HepG2 (cell line): Measurements from ENCODE around the gene ADCYAP1R1. TPM values are rescaled to one million over a fixed set of nuclear protein-coding genes. Genes with fewer than 3 reads are reported as not detected.

Experiments
- ATAC-seq: fragments of 200-7000 bp; cut with Tn5 transposase; 3 replicates; pipeline ENCODE4 v1.9.1; 2020; ENCODE audit warnings: mild to moderate bottlenecking, moderate library complexity
- BruUV-seq: library from RNA; stranded (reverse); fragments of 400-500 nt; replicated peaks from 2 replicates; lab custom pipeline; 2021; lab: Mats Ljungman, UMichigan
- CTCF ChIA-PET: fragments of 300-600 bp; formaldehyde crosslinking; extraction: SDS; loops from one replicate; lab custom pipeline; 2021; ENCODE audit warnings: low total read pairs, inconsistent platforms, low intra/inter-chr PET ratio; lab: Yijun Ruan, JAX
- POLR2A ChIA-PET: fragments of 350-600 bp; sonication (Branson Sonifier 250); formaldehyde crosslinking; loops from one replicate; lab custom pipeline; 2020; ENCODE audit warnings: antibody characterized with exemption, inconsistent platforms; lab: Yijun Ruan, JAX
- DNase-seq: peaks from one replicate; pipeline ENCODE4 v3.0.0-alpha.2; 2015; ENCODE audit warnings: low spot score
- FAIRE-seq: peaks from 3 replicates; lab custom pipeline; 2011; peaks lifted over from hg19 to GRCh38; lab: Jason Lieb, UNC
- H2AFZ ChIP-seq: one replicate; pipeline ENCODE4 v1.6.1; 2011; ENCODE audit warnings: low read length, inconsistent platforms
- H3K27ac ChIP-seq: fragments of 300-600 bp; 3 replicates; pipeline ENCODE4 v1.8.0; 2011; ENCODE audit warnings: mixed run types, mild to moderate bottlenecking, mixed read lengths, low read length, inconsistent platforms; ENCODE audit not compliant: insufficient read depth; ENCODE audit errors: extremely low read length
- H3K27me3 ChIP-seq, 2 experiments: fragments of 200-600 bp in 1 of 2; 2 replicates in 1 of 2; 3 replicates in 1 of 2; pipeline versions ENCODE4 v1.6.0 to v1.8.0; 2011; ENCODE audit warnings: low read length in 2 of 2, mild to moderate bottlenecking in 2 of 2, moderate library complexity in 2 of 2, inconsistent platforms in 1 of 2; ENCODE audit not compliant: insufficient read depth in 2 of 2, control insufficient read depth in 1 of 2
- H3K36me3 ChIP-seq, 2 experiments: fragments of 200-600 bp in 1 of 2; replicated peaks in 1 of 2; 2 replicates in 1 of 2; 3 replicates in 1 of 2; pipeline versions ENCODE4 v1.5.1 to v1.8.0; 2011; ENCODE audit warnings: low read length in 2 of 2, inconsistent platforms in 1 of 2; ENCODE audit not compliant: insufficient read depth in 2 of 2, control insufficient read depth in 1 of 2
- H3K4me1 ChIP-seq: 2 replicates; pipeline ENCODE4 v1.5.1; 2012; ENCODE audit warnings: low read length, inconsistent platforms; ENCODE audit not compliant: insufficient read depth
- H3K4me2 ChIP-seq: 2 replicates; pipeline ENCODE4 v1.6.0; 2011; ENCODE audit warnings: low read depth, low read length, inconsistent platforms
- H3K4me3 ChIP-seq, 3 experiments: fragments of 200-600 bp in 1 of 3; sonication (generic), shearing (Covaris generic) in 1 of 3; replicated peaks in 1 of 3; 2 replicates each; pipeline ENCODE4 v1.5.1; 2011 to 2016; ENCODE audit warnings: low read length in 3 of 3, inconsistent platforms in 2 of 3, low read depth in 2 of 3, mild to moderate bottlenecking in 2 of 3, control low read depth in 1 of 3, mixed read lengths in 1 of 3; ENCODE audit not compliant: insufficient read depth in 1 of 3
- H3K79me2 ChIP-seq: one replicate; pipeline ENCODE4 v1.6.1; 2011; ENCODE audit warnings: low read length, inconsistent platforms; ENCODE audit not compliant: insufficient read depth
- H3K9ac ChIP-seq: 2 replicates; pipeline ENCODE4 v1.6.0; 2011; ENCODE audit warnings: mild to moderate bottlenecking, low read depth, low read length, inconsistent platforms; ENCODE audit not compliant: insufficient read depth
- H3K9me3 ChIP-seq: 2 replicates; pipeline ENCODE4 v1.5.1; 2012; ENCODE audit warnings: mild to moderate bottlenecking, low read length
- H4K20me1 ChIP-seq: 2 replicates; pipeline ENCODE4 v1.6.0; 2011; ENCODE audit warnings: inconsistent platforms, mild to moderate bottlenecking, low read length, moderate library complexity; ENCODE audit not compliant: insufficient read depth
- CENPT ChIP-seq: sonication (generic); formaldehyde crosslinking; IDR thresholded peaks from 2 replicates; pipeline ENCODE4 v1.8.0; 2022; ENCODE audit warnings: low read depth, mild to moderate bottlenecking, moderate library complexity, missing genetic modification reagents
- CHD4 ChIP-seq: fragments of 200-600 bp; sonication (generic); IDR thresholded peaks from 2 replicates; pipeline ENCODE4 v1.7.0; 2017; ENCODE audit warnings: mild to moderate bottlenecking, low read length, borderline replicate concordance
- PLRG1 ChIP-seq: fragments of 450-650 bp; conservative IDR thresholded peaks from 2 replicates; pipeline ENCODE4 v1.6.1; 2016
- SAP130 ChIP-seq: IDR thresholded peaks from 2 replicates; pipeline ENCODE4 v1.6.1; 2016; ENCODE audit warnings: low read depth
- TEAD2 ChIP-seq: sonication (generic); formaldehyde crosslinking; IDR thresholded peaks from 2 replicates; pipeline ENCODE4 v1.9.0; 2021; ENCODE audit warnings: missing genetic modification reagents
- YEATS2 ChIP-seq: sonication (generic); formaldehyde crosslinking; IDR thresholded peaks from 2 replicates; pipeline ENCODE4 v1.4.0; 2020; ENCODE audit warnings: missing genetic modification reagents, borderline replicate concordance
- ZFP1 ChIP-seq: IDR thresholded peaks from 2 replicates; pipeline ENCODE4 v1.6.1; 2016
- ZNF263 ChIP-seq: sonication (generic); formaldehyde crosslinking; IDR thresholded peaks from 2 replicates; pipeline ENCODE4 v1.4.0; 2020; ENCODE audit warnings: missing genetic modification reagents
- ZNF326 ChIP-seq: sonication (generic); formaldehyde crosslinking; IDR thresholded peaks from 2 replicates; pipeline ENCODE4 v1.4.0; 2020; ENCODE audit warnings: missing genetic modification reagents, borderline replicate concordance
- ZNF567 ChIP-seq: sonication (generic); formaldehyde crosslinking; IDR thresholded peaks from 2 replicates; pipeline ENCODE4 v1.8.1; 2023; ENCODE audit warnings: mild to moderate bottlenecking, missing genetic modification reagents, borderline replicate concordance
- WGBS: methylation state at CpG from one replicate; pipeline ENCODE4 v1.1.6; 2017; ENCODE audit warnings: low lambda C conversion rate; 5-methylcytosine and 5-hydroxymethylcytosine counted together
- in situ Hi-C: cut with HindIII; loops from 2 replicates; pipeline ENCODE4 v1.10.0; 2017; ENCODE audit warnings: low pct_unique_long_range_greater_than_20kb; ENCODE audit not compliant: extremely low pct_ligation_motif_present
- intact Hi-C: fragments of 100-400 bp; cut with micrococcal nuclease; formaldehyde crosslinking; loops from one replicate; pipeline ENCODE4 v1.10.0; 2022; ENCODE audit not compliant: unreplicated experiment
- polyA plus RNA-seq, 8 experiments: library from polyadenylated mRNA; depleted of rRNA in 3 of 8; stranded (reverse) in 7 of 8; unstranded in 1 of 8; fragments of >200 nt; fragmentation: Illumina TruSeq in 4 of 8; extraction: Trizol in 4 of 8; gene quantifications; 2 replicates each; pipeline versions ENCODE4 v1.2.1 to v1.2.3, GENCODE V29; 2011 to 2016; ENCODE audit warnings: low read depth in 4 of 8, missing spikeins in 1 of 8, mixed read lengths in 1 of 8; ENCODE audit not compliant: insufficient read depth in 1 of 8
- total RNA-seq, 5 experiments: library from RNA; depleted of rRNA; stranded (reverse); fragments of >200 nt; fragmentation: Illumina TruSeq; extraction: Trizol; gene quantifications; 2 replicates each; pipeline ENCODE4 v1.2.3, GENCODE V29; 2016; ENCODE audit warnings: low read depth in 1 of 5
- TF ChIP-seq, protein P1 (sequence below): sonication (generic); formaldehyde crosslinking; conservative IDR thresholded peaks from 2 replicates; pipeline ENCODE4 v1.4.0; 2020; ENCODE audit warnings: missing genetic modification reagents
- TF ChIP-seq, protein P2 (sequence below): sonication (generic); formaldehyde crosslinking; conservative IDR thresholded peaks from 2 replicates; pipeline ENCODE4 v1.8.0; 2022; ENCODE audit warnings: mild to moderate bottlenecking, moderate library complexity, missing genetic modification reagents
- TF ChIP-seq, protein P3 (sequence below): sonication (generic); formaldehyde crosslinking; IDR thresholded peaks from 2 replicates; pipeline ENCODE4 v1.8.1; 2022; ENCODE audit warnings: mild to moderate bottlenecking, missing genetic modification reagents

ADCYAP1R1 gene
- total and polyA plus RNA-seq, 2 of the 13 experiments (the other 11 are each of a cell fraction or from before 2014, with no cell fraction given) = not detected

DNA sequence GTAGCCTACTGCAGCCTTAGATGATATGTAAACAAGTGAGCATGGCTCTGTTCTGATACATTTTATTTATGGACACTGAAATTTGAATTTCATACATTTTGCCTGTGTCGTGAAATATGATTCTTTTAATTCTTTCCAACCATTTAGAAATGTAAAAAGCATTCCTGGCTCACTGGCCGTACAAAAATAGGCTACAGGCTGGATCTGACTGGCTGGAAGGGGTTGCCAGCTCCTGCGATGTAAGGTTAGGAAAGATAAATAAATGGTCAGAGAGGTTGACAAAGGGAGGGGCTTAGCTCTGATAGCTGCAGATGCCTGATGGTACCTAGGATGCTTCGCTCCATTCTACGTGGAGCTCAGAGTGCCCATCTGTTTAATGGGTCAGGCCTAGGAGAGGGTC lies 3.4 kb downstream of the ADCYAP1R1 start:
- FAIRE-seq = no peak
- no peak for DNase-seq
- no peaks in the 10 kb centered on the region for H3K4me1 ChIP-seq
- no peak overlapping the region for H2AFZ ChIP-seq
- 10% methylated on average over 5 of the region's 5 CpGs for WGBS
- no peaks in the 10 kb centered on the region for H3K36me3 ChIP-seq
- in situ Hi-C loops (no loop called here), intact Hi-C loops (no loop called here)
- no peak for ATAC-seq
- TF ChIP-seq ZFP1 (CRISPR knock-in tag) = no peak
- TF ChIP-seq CHD4 = no peak
- TF ChIP-seq, protein P1, sequence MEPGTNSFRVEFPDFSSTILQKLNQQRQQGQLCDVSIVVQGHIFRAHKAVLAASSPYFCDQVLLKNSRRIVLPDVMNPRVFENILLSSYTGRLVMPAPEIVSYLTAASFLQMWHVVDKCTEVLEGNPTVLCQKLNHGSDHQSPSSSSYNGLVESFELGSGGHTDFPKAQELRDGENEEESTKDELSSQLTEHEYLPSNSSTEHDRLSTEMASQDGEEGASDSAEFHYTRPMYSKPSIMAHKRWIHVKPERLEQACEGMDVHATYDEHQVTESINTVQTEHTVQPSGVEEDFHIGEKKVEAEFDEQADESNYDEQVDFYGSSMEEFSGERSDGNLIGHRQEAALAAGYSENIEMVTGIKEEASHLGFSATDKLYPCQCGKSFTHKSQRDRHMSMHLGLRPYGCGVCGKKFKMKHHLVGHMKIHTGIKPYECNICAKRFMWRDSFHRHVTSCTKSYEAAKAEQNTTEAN (CRISPR knock-in tag) = no peak
- no peak for TF ChIP-seq ZNF326 (CRISPR knock-in tag)
- TF ChIP-seq TEAD2 (CRISPR knock-in tag) = no peak
- TF ChIP-seq, protein P2, sequence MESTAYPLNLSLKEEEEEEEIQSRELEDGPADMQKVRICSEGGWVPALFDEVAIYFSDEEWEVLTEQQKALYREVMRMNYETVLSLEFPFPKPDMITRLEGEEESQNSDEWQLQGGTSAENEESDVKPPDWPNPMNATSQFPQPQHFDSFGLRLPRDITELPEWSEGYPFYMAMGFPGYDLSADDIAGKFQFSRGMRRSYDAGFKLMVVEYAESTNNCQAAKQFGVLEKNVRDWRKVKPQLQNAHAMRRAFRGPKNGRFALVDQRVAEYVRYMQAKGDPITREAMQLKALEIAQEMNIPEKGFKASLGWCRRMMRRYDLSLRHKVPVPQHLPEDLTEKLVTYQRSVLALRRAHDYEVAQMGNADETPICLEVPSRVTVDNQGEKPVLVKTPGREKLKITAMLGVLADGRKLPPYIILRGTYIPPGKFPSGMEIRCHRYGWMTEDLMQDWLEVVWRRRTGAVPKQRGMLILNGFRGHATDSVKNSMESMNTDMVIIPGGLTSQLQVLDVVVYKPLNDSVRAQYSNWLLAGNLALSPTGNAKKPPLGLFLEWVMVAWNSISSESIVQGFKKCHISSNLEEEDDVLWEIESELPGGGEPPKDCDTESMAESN (CRISPR knock-in tag) = no peak
- TF ChIP-seq ZNF263 (CRISPR knock-in tag) = no peak
- no peak for TF ChIP-seq ZNF567 (CRISPR knock-in tag)
- TF ChIP-seq PLRG1 = no peak
- TF ChIP-seq SAP130 (CRISPR knock-in tag) = no peak
- TF ChIP-seq, protein P3, sequence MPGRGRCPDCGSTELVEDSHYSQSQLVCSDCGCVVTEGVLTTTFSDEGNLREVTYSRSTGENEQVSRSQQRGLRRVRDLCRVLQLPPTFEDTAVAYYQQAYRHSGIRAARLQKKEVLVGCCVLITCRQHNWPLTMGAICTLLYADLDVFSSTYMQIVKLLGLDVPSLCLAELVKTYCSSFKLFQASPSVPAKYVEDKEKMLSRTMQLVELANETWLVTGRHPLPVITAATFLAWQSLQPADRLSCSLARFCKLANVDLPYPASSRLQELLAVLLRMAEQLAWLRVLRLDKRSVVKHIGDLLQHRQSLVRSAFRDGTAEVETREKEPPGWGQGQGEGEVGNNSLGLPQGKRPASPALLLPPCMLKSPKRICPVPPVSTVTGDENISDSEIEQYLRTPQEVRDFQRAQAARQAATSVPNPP (CRISPR knock-in tag) = no peak
- no peak for TF ChIP-seq CENPT (CRISPR knock-in tag)
- no peak for TF ChIP-seq YEATS2 (CRISPR knock-in tag)
- no peaks in the 10 kb centered on the region for H3K79me2 ChIP-seq
- H3K4me2 ChIP-seq = no peak overlapping the region
- no peaks in the 10 kb centered on the region for H3K9me3 ChIP-seq
- H3K27me3 ChIP-seq = peaks cover 0 to 26% of the 10 kb centered on the region in 2 experiments; a peak in 3 of 5 replicates
- CTCF ChIA-PET = no interaction called here
- no peak overlapping the region for H3K9ac ChIP-seq
- no peak overlapping the region for H3K27ac ChIP-seq
- no peak overlapping the region for H3K4me3 ChIP-seq
- POLR2A ChIA-PET = no interaction called here
- H4K20me1 ChIP-seq = no peaks in the 10 kb centered on the region
- no TSS peak for BruUV-seq
